ENCODE data around the gene GFAP.
A peak's percentile ranks its signal among the peaks of the same experiment; 100 is the strongest.

The GFAP gene

GRCh38 chr17:44931376-44931775 is 16.1 kb upstream of the GFAP start:
- DNase-seq (ENCODE audit: low read depth), result no peak

GRCh38 chr17:44930667-44931066 is 15.4 kb upstream of the GFAP start:
- DNase-seq (ENCODE audit: low read depth), result no peak

GRCh38 chr17:44928950-44929720 is 13.8 kb upstream of the GFAP start:
- no peak for DNase-seq (ENCODE audit: low read depth)

- no peak for DNase-seq (ENCODE audit: low read depth)
These were observed 12.8 kb upstream of the GFAP start for GRCh38 chr17:44928136-44928535.

GRCh38 chr17:44927696-44928095 is 12.4 kb upstream of the GFAP start:
- DNase-seq (ENCODE audit: low read depth), result no peak

- DNase-seq (ENCODE audit: low read depth), result no peak
These were observed 11.7 kb upstream of the GFAP start for GRCh38 chr17:44926821-44927525.

- no peak for DNase-seq (ENCODE audit: low read depth)
These were observed 10.7 kb upstream of the GFAP start for GRCh38 chr17:44925731-44926697.

- DNase-seq (ENCODE audit: low read depth), result no peak
These were observed 8.8 kb upstream of the GFAP start for GRCh38 chr17:44924107-44924544.

- DNase-seq (ENCODE audit: low read depth), result no peak
These were observed 7.6 kb upstream of the GFAP start for GRCh38 chr17:44922746-44923470.

- no peak for DNase-seq (ENCODE audit: low read depth)
These were observed 6.8 kb upstream of the GFAP start for GRCh38 chr17:44922136-44922535.

- no peak for DNase-seq (ENCODE audit: low read depth)
These were observed 6.0 kb upstream of the GFAP start for GRCh38 chr17:44921122-44921882.

- no peak for DNase-seq (ENCODE audit: low read depth)
These were observed 5.3 kb upstream of the GFAP start for GRCh38 chr17:44920565-44920940.

- peak; percentile 29 for DNase-seq (ENCODE audit: low read depth)
These were observed 4.7 kb upstream of the GFAP start for GRCh38 chr17:44919885-44920564.

GRCh38 chr17:44919411-44919810 is 4.1 kb upstream of the GFAP start:
- no peak for DNase-seq (ENCODE audit: low read depth)

- DNase-seq (ENCODE audit: low read depth), result no peak
These were observed 2.7 kb upstream of the GFAP start for GRCh38 chr17:44918006-44918405.

GRCh38 chr17:44917456-44917855 is 2.2 kb upstream of the GFAP start:
- no peak for DNase-seq (ENCODE audit: low read depth)

- DNase-seq (ENCODE audit: low read depth), result no peak
These were observed 1.5 kb upstream of the GFAP start for GRCh38 chr17:44916781-44917241.

- DNase-seq (ENCODE audit: low read depth), result no peak
These were observed 821 bp upstream of the GFAP start for GRCh38 chr17:44915862-44916780.

GRCh38 chr17:44914698-44915271 is 515 bp downstream of the GFAP start:
- no peak for DNase-seq (ENCODE audit: low read depth)
